K562 (cell line): ENCODE results near the gene DUSP23. TPM values are rescaled to one million over a fixed set of nuclear protein-coding genes. Genes with fewer than 3 reads are reported as not detected.

ENCODE experiments used
- E2F8 ChIP-seq: fragments of 450-650 bp; IDR thresholded peaks from 2 replicates; pipeline ENCODE4 v1.7.1; 2018; ENCODE audit warnings: mild to moderate bottlenecking, low read depth; ENCODE audit not compliant: partially characterized antibody
- EP300 ChIP-seq: IDR thresholded peaks from 2 replicates; pipeline ENCODE4 v1.6.1; 2012; ENCODE audit warnings: low read length, improper control_type of control experiment
- IRF9 ChIP-seq: fragments of 450-650 bp; IDR thresholded peaks from 2 replicates; pipeline ENCODE4 v1.6.1; 2016; ENCODE audit warnings: missing biosample characterization, missing genetic modification characterization
- MEF2A ChIP-seq: IDR thresholded peaks from 2 replicates; pipeline ENCODE4 v1.6.1; 2011; ENCODE audit warnings: low read depth, mild to moderate bottlenecking, low read length, moderate library complexity; ENCODE audit not compliant: control insufficient read depth
- REST ChIP-seq, 2 experiments: fragments of 450-650 bp; formaldehyde crosslinking in 1 of 2; IDR thresholded peaks; 2 replicates each; pipeline versions ENCODE4 v1.4.0 to v1.6.1; 2014 to 2020; ENCODE audit warnings: mild to moderate bottlenecking in 2 of 2, borderline replicate concordance in 1 of 2, low read depth in 1 of 2
- SMAD1 ChIP-seq: fragments of 150-350 bp; IDR thresholded peaks from 2 replicates; pipeline ENCODE4 v1.6.1; 2014; ENCODE audit warnings: low read length, low read depth; ENCODE audit not compliant: partially characterized antibody
- TCF3 ChIP-seq: sonication (generic); formaldehyde crosslinking; IDR thresholded peaks from 2 replicates; pipeline ENCODE4 v1.4.0; 2020; ENCODE audit warnings: mild to moderate bottlenecking, missing genetic modification reagents
- polyA plus RNA-seq, 8 experiments: library from polyadenylated mRNA; depleted of rRNA in 4 of 8; stranded (reverse) in 5 of 8; unstranded in 3 of 8; fragments of >200 nt; fragmentation: Nextera tagmentation in 2 of 8; fragmentation: Illumina TruSeq in 1 of 8; extraction: Ambion mirVana in 2 of 8; extraction: Trizol in 1 of 8; gene quantifications; 2 replicates each; pipeline versions ENCODE4 v1.2.1 to v1.2.3, GENCODE V29; 2011 to 2014; ENCODE audit warnings: inconsistent platforms in 1 of 8, missing spikeins in 1 of 8
- total RNA-seq, 7 experiments: library from RNA; depleted of rRNA in 6 of 7; stranded (reverse); fragments of >200 nt in 6 of 7; fragmentation: Illumina TruSeq in 2 of 7; extraction: Trizol in 2 of 7; gene quantifications; 2 replicates each; pipeline versions ENCODE4 v1.2.1 to v1.2.3, GENCODE V29; 2011 to 2021; ENCODE audit warnings: low replicate concordance in 1 of 7
- TF ChIP-seq, protein P1 (sequence below): sonication (generic); formaldehyde crosslinking; IDR thresholded peaks from 2 replicates; pipeline ENCODE4 v1.8.1; 2023; ENCODE audit warnings: mild to moderate bottlenecking, missing genetic modification reagents

Gene DUSP23
- total and polyA plus RNA-seq, 9 of the 15 experiments (the other 6 are each of a cell fraction or from before 2014, with no cell fraction given), result 1.0 to 34.8 (median 13.7) TPM

- peak; percentile 55; the same call in 1 of the 2 replicates for TF ChIP-seq REST (IDR thresholded peaks at IDR 0.05; ENCODE audit: borderline replicate concordance)
- TF ChIP-seq REST (CRISPR knock-in tag; IDR thresholded peaks at IDR 0.05; ENCODE audit: low read depth), result no peak
- no peak for TF ChIP-seq EP300
- no peak for TF ChIP-seq IRF9 (tag)
- TF ChIP-seq SMAD1, result no peak
- TF ChIP-seq TCF3 (CRISPR knock-in tag), result no peak
- TF ChIP-seq, protein P1, sequence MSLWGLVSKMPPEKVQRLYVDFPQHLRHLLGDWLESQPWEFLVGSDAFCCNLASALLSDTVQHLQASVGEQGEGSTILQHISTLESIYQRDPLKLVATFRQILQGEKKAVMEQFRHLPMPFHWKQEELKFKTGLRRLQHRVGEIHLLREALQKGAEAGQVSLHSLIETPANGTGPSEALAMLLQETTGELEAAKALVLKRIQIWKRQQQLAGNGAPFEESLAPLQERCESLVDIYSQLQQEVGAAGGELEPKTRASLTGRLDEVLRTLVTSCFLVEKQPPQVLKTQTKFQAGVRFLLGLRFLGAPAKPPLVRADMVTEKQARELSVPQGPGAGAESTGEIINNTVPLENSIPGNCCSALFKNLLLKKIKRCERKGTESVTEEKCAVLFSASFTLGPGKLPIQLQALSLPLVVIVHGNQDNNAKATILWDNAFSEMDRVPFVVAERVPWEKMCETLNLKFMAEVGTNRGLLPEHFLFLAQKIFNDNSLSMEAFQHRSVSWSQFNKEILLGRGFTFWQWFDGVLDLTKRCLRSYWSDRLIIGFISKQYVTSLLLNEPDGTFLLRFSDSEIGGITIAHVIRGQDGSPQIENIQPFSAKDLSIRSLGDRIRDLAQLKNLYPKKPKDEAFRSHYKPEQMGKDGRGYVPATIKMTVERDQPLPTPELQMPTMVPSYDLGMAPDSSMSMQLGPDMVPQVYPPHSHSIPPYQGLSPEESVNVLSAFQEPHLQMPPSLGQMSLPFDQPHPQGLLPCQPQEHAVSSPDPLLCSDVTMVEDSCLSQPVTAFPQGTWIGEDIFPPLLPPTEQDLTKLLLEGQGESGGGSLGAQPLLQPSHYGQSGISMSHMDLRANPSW, result no peak
- no peak for TF ChIP-seq E2F8
- TF ChIP-seq MEF2A, result no peak
Observed at GRCh38 chr1:159790237-159790917, 9.6 kb downstream of the DUSP23 start (continued).
